Ishikawa (cell line): ENCODE data around the gene DBF4B.

Source experiments
- CEBPB ChIP-seq: IDR thresholded peaks from 2 replicates; pipeline ENCODE4 v1.6.1; 2012
- CREB1 ChIP-seq: IDR thresholded peaks from 2 replicates; pipeline ENCODE4 v1.6.1; 2012; ENCODE audit warnings: low read depth
- EGR1 ChIP-seq: IDR thresholded peaks from 2 replicates; pipeline ENCODE4 v1.6.1; 2012
- EP300 ChIP-seq: IDR thresholded peaks from 2 replicates; pipeline ENCODE4 v1.6.1; 2012; ENCODE audit warnings: borderline replicate concordance
- FOXM1 ChIP-seq: IDR thresholded peaks from 2 replicates; pipeline ENCODE4 v1.6.1; 2012; ENCODE audit warnings: low read depth, borderline replicate concordance
- MAX ChIP-seq: IDR thresholded peaks from 2 replicates; pipeline ENCODE4 v1.6.1; 2012
- NFIC ChIP-seq: IDR thresholded peaks from 2 replicates; pipeline ENCODE4 v1.6.1; 2012
- RAD21 ChIP-seq: IDR thresholded peaks from 2 replicates; pipeline ENCODE4 v1.6.1; 2012; ENCODE audit warnings: low read depth
- REST ChIP-seq: IDR thresholded peaks from 2 replicates; pipeline ENCODE4 v1.6.1; 2012; ENCODE audit warnings: low read depth, mild to moderate bottlenecking
- TAF1 ChIP-seq: IDR thresholded peaks from 2 replicates; pipeline ENCODE4 v1.6.1; 2012; ENCODE audit warnings: low read depth, mild to moderate bottlenecking
- TCF12 ChIP-seq: IDR thresholded peaks from 2 replicates; pipeline ENCODE4 v1.6.1; 2012; ENCODE audit warnings: low read depth
- TEAD4 ChIP-seq: IDR thresholded peaks from 2 replicates; pipeline ENCODE4 v1.6.1; 2012
- USF1 ChIP-seq: IDR thresholded peaks from 2 replicates; pipeline ENCODE4 v1.6.1; 2012
- YY1 ChIP-seq: IDR thresholded peaks from 2 replicates; pipeline ENCODE4 v1.6.1; 2012; ENCODE audit warnings: low read depth
- ZBTB7A ChIP-seq: IDR thresholded peaks from 2 replicates; pipeline ENCODE4 v1.6.1; 2012; ENCODE audit warnings: low read depth

DBF4B gene

GRCh38 chr17:44708401-44709263 is at the start of gene DBF4B:
Gene DBF4B (plus strand): TSS chr17:44708665. CDS start chr17:44708821, 156 bp downstream.
- no peak for TF ChIP-seq RAD21
- TF ChIP-seq CEBPB = 0 out of 2 replicates have a peak, but pooled peaks have one; percentile 10
- TF ChIP-seq EGR1 = peak; percentile 87
- no peak for TF ChIP-seq REST
- peak; percentile 50 for TF ChIP-seq TCF12
- TF ChIP-seq YY1 = peak; percentile 54; the same call in 1 of the 2 replicates
- TF ChIP-seq MAX = peak; percentile 44; the same call in 1 of the 2 replicates
- TF ChIP-seq TAF1 = peak; percentile 82; the same call in 1 of the 2 replicates

GRCh38 chr17:44661835-44662234 is 46.6 kb upstream of the DBF4B start:
- TF ChIP-seq CEBPB = no peak
- TF ChIP-seq TEAD4 = no peak
- no peak for TF ChIP-seq REST
- no peak for TF ChIP-seq ZBTB7A
- no peak for TF ChIP-seq RAD21
- TF ChIP-seq FOXM1 = no peak
- TF ChIP-seq NFIC = no peak
- TF ChIP-seq TAF1 = no peak
- no peak for TF ChIP-seq YY1
- TF ChIP-seq USF1 = no peak
- no peak for TF ChIP-seq CREB1
- no peak for TF ChIP-seq EP300
- TF ChIP-seq MAX = no peak

- no peak for TF ChIP-seq MAX
- TF ChIP-seq REST = no peak
- no peak for TF ChIP-seq TCF12
- no peak for TF ChIP-seq FOXM1
- TF ChIP-seq ZBTB7A = no peak
- TF ChIP-seq EGR1 = no peak
- no peak for TF ChIP-seq EP300
- TF ChIP-seq TAF1 = no peak
Measured at GRCh38 chr17:44663095-44663494, 45.4 kb upstream of the DBF4B start.

GRCh38 chr17:44664867-44665266 is 43.6 kb upstream of the DBF4B start:
- TF ChIP-seq NFIC (no peak), CREB1 (no peak), YY1 (no peak), CEBPB (no peak), REST (no peak), RAD21 (no peak), USF1 (no peak), FOXM1 (no peak), MAX (no peak), TEAD4 (no peak), TCF12 (no peak), EP300 (no peak)
